Astrocyte of the hippocampus (primary cell): Measurements from ENCODE around the gene NELFA.
"Not testable (repeated sequence)": the region's sequence is repeated elsewhere in the genome, so short reads cannot be mapped to it uniquely, and the experiment has no call there.

Source experiments
- DNase-seq: peaks from one replicate; pipeline ENCODE4 v3.0.0; 2011; ENCODE audit warnings: low read depth, low spot score

The NELFA gene

GRCh38 chr4:2040391-2041238 lies 31.8 kb upstream of the NELFA start:
- DNase-seq: no peak

- no peak for DNase-seq
Measured at GRCh38 chr4:2036866-2037265, 28.1 kb upstream of the NELFA start.

- no peak for DNase-seq
Measured at GRCh38 chr4:2036327-2036726, 27.6 kb upstream of the NELFA start.

- not testable (repeated sequence) for DNase-seq
Measured at GRCh38 chr4:2031161-2031560, 22.4 kb upstream of the NELFA start.

- DNase-seq: not testable (repeated sequence)
Measured at GRCh38 chr4:2027120-2027519, 18.3 kb upstream of the NELFA start.

- no peak for DNase-seq
Measured at GRCh38 chr4:2025817-2026216, 17.0 kb upstream of the NELFA start.

GRCh38 chr4:2024683-2025082 lies 15.9 kb upstream of the NELFA start:
- no peak for DNase-seq

GRCh38 chr4:2021358-2022018 lies 12.7 kb upstream of the NELFA start:
- not testable (repeated sequence) for DNase-seq

- DNase-seq: no peak
Measured at GRCh38 chr4:2015008-2015407, 6.2 kb upstream of the NELFA start.

GRCh38 chr4:2011583-2011982 lies 2.8 kb upstream of the NELFA start:
- DNase-seq: no peak

- peak; percentile 78 for DNase-seq
Measured at GRCh38 chr4:2009651-2010233, 968 bp upstream of the NELFA start.

- no peak for DNase-seq
Measured at GRCh38 chr4:2008671-2008920, 178 bp downstream of the NELFA start.

- DNase-seq: peak; percentile 37
Measured at GRCh38 chr4:2007804-2008670, 737 bp downstream of the NELFA start.

- no peak for DNase-seq
Measured at GRCh38 chr4:2006956-2007653, 1.7 kb downstream of the NELFA start.

- DNase-seq: no peak
Measured at GRCh38 chr4:2006367-2006766, 2.4 kb downstream of the NELFA start.

GRCh38 chr4:2003361-2003760 lies 5.4 kb downstream of the NELFA start:
- not testable (repeated sequence) for DNase-seq

- not testable (repeated sequence) for DNase-seq
Measured at GRCh38 chr4:1999308-1999707, 9.5 kb downstream of the NELFA start.

GRCh38 chr4:1998296-1998695 lies 10.5 kb downstream of the NELFA start:
- DNase-seq: peak; percentile 44

- DNase-seq: no peak
Measured at GRCh38 chr4:1997712-1998111, 11.1 kb downstream of the NELFA start.

GRCh38 chr4:1996866-1997611 lies 11.7 kb downstream of the NELFA start:
- no peak for DNase-seq

GRCh38 chr4:1994938-1995337 lies 13.8 kb downstream of the NELFA start:
- no peak for DNase-seq
